ENCODE measurements around the gene KIAA0513. TPM values are rescaled to one million over a fixed set of nuclear protein-coding genes. Genes with fewer than 3 reads are reported as not detected.

Gene KIAA0513
- total and polyA plus RNA-seq, 2 donors (not counting 3 experiments of a cell fraction or from before 2014, with no cell fraction given) = 1.8 to 4.3 TPM

- no peak for TF ChIP-seq POLR2A (IDR thresholded peaks at IDR 0.05; ENCODE audit: low read depth, low read length)
- TF ChIP-seq, protein P1, sequence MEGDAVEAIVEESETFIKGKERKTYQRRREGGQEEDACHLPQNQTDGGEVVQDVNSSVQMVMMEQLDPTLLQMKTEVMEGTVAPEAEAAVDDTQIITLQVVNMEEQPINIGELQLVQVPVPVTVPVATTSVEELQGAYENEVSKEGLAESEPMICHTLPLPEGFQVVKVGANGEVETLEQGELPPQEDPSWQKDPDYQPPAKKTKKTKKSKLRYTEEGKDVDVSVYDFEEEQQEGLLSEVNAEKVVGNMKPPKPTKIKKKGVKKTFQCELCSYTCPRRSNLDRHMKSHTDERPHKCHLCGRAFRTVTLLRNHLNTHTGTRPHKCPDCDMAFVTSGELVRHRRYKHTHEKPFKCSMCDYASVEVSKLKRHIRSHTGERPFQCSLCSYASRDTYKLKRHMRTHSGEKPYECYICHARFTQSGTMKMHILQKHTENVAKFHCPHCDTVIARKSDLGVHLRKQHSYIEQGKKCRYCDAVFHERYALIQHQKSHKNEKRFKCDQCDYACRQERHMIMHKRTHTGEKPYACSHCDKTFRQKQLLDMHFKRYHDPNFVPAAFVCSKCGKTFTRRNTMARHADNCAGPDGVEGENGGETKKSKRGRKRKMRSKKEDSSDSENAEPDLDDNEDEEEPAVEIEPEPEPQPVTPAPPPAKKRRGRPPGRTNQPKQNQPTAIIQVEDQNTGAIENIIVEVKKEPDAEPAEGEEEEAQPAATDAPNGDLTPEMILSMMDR (IDR thresholded peaks at IDR 0.05; ENCODE audit: extremely low read depth in 1 of 2, insufficient read depth in 1 of 2, low read depth in 1 of 2, low read length in 2 of 2) = no peak
- no peak for TF ChIP-seq POLR2AphosphoS5 (IDR thresholded peaks at IDR 0.05; ENCODE audit: insufficient read depth, low read depth, low read length)
- TF ChIP-seq JUN (IDR thresholded peaks at IDR 0.05; ENCODE audit: borderline replicate concordance, insufficient read depth, insufficient read length, low read depth) = no peak
- TF ChIP-seq MYC (IDR thresholded peaks at IDR 0.05; ENCODE audit: low read depth, low read length) = no peak
- TF ChIP-seq FOS (IDR thresholded peaks at IDR 0.05; ENCODE audit: borderline replicate concordance, insufficient read depth, low read length) = no peak
- no peak for TF ChIP-seq EZH2 (IDR thresholded peaks at IDR 0.05; ENCODE audit: borderline replicate concordance, low read depth, low read length, severe bottlenecking)
- TF ChIP-seq MAX (IDR thresholded peaks at IDR 0.05; ENCODE audit: insufficient read depth, insufficient read length) = no peak
- TF ChIP-seq GATA2 (IDR thresholded peaks at IDR 0.05; ENCODE audit: insufficient read depth, insufficient read length, low read depth, low read length) = no peak
- ChIA-PET POLR2A (no interaction called here), CTCF (interaction anchor here (0.9 to 1.3 kb wide), 3 partner anchors 21 to 81 kb away, joined by 3 to 4 read pairs (median 3); no protein-coding TSS in a partner anchor)
- H3K9me1 ChIP-seq (replicated peaks; ENCODE audit: control insufficient read depth, extremely low read depth, insufficient read depth, low read length) = no peaks in the 10 kb centered on the region
- dilution Hi-C loops (cut with MboI; ENCODE audit: extremely low pct_ligation_motif_present, low sequenced_read_pairs) = no loop called here
- no peak overlapping the region for H3K4me3 ChIP-seq (replicated peaks in 1 of 3; ENCODE audit: insufficient read depth in 1 of 3, low read depth in 1 of 3, low read length in 3 of 3)
- DNase-seq (ENCODE audit: low read depth, low spot score) = no peak
- no TSS peak for BruUV-seq (replicated peaks)
- H3K79me2 ChIP-seq (ENCODE audit: control insufficient read depth, insufficient read depth, low read length) = no peaks in the 10 kb centered on the region
- intact Hi-C loops (cut with micrococcal nuclease) = no loop called here
- H2AFZ ChIP-seq (ENCODE audit: low read depth, low read length) = no peak overlapping the region
- no peaks in the 10 kb centered on the region for H4K20me1 ChIP-seq (replicated peaks; ENCODE audit: control insufficient read depth, extremely low read depth, insufficient read depth, low read length)
- H3K9ac ChIP-seq (replicated peaks; ENCODE audit: extremely low read depth, insufficient read depth, low read length) = no peak overlapping the region
- FAIRE-seq = no peak
- no peak overlapping the region for H3K4me2 ChIP-seq (ENCODE audit: insufficient read depth, low read length)
- H3K27ac ChIP-seq (ENCODE audit: insufficient read depth, low read depth, low read length) = no peak overlapping the region
- H3K27me3 ChIP-seq (ENCODE audit: control insufficient read depth in 2 of 2, insufficient read depth in 2 of 2, low read length in 2 of 2) = no peaks in the 10 kb centered on the region
- H3K9me3 ChIP-seq (replicated peaks; ENCODE audit: control insufficient read depth, insufficient read depth, low read length) = no peaks in the 10 kb centered on the region
- H3K4me1 ChIP-seq (ENCODE audit: control insufficient read depth, extremely low read depth, insufficient read depth, low read length) = peaks cover 9% of the 10 kb centered on the region
- no peaks in the 10 kb centered on the region for H3K36me3 ChIP-seq (ENCODE audit: control insufficient read depth in 2 of 2, extremely low read depth in 1 of 2, insufficient read depth in 2 of 2, low read length in 2 of 2)
These were observed 24.1 kb downstream of the KIAA0513 start for GRCh38 chr16:85051683-85052082.

All from endothelial cell of umbilical vein (primary cell).